ENCODE measurements around the gene SORCS2. TPM values are rescaled to one million over a fixed set of nuclear protein-coding genes. Genes with fewer than 3 reads are reported as not detected.

SORCS2 gene
- total RNA-seq, 3 donors from 2014 or later: 0.66 to 1.3 (median 0.80) TPM

GRCh38 chr4:7472442-7473013 lies 280.2 kb downstream of the SORCS2 start:
- TF ChIP-seq POLR2AphosphoS5 (IDR thresholded peaks at IDR 0.05): no peak
- no peak for TF ChIP-seq CTCF (IDR thresholded peaks at IDR 0.05)
- no peak for TF ChIP-seq POLR2A (IDR thresholded peaks at IDR 0.05)
- no peak overlapping the region for H3K4me3 ChIP-seq
- H3K27me3 ChIP-seq: peaks cover 0 to 3% of the 10 kb centered on the region in 2 donors
- H3K36me3 ChIP-seq: no peaks in the 10 kb centered on the region
- no peaks in the 10 kb centered on the region for H3K9me3 ChIP-seq
- H3K27ac ChIP-seq: no peak overlapping the region
- no peaks in the 10 kb centered on the region for H3K4me1 ChIP-seq
- DNase-seq (ENCODE audit: low spot score in 2 of 2): no peak
- intact Hi-C loops (cut with DNase I; ENCODE audit: low total_unique reads): no loop called here

- Histone ChIP-seq H3K9me3 (no peaks in the 10 kb centered on the region), H3K4me1 (no peaks in the 10 kb centered on the region), H3K27me3 (peaks cover 0 to 3% of the 10 kb centered on the region in 2 donors), H3K27ac (no peak overlapping the region), H3K36me3 (no peaks in the 10 kb centered on the region), H3K4me3 (no peak overlapping the region)
- no peak for TF ChIP-seq POLR2AphosphoS5 (IDR thresholded peaks at IDR 0.05)
- intact Hi-C loops (cut with DNase I; ENCODE audit: low total_unique reads): no loop called here
- no peak for DNase-seq (ENCODE audit: low spot score in 2 of 2)
Observed at GRCh38 chr4:7473081-7473480, 280.7 kb downstream of the SORCS2 start.

- H3K27ac ChIP-seq: no peak overlapping the region
- no peak overlapping the region for H3K4me3 ChIP-seq
- no peaks in the 10 kb centered on the region for H3K4me1 ChIP-seq
- intact Hi-C loops (cut with DNase I; ENCODE audit: low total_unique reads): no loop called here
- no peaks in the 10 kb centered on the region for H3K9me3 ChIP-seq
- no peaks in the 10 kb centered on the region for H3K36me3 ChIP-seq
- TF ChIP-seq CTCF (IDR thresholded peaks at IDR 0.05): no peak
- no peak for TF ChIP-seq POLR2A (IDR thresholded peaks at IDR 0.05)
- no peak for TF ChIP-seq POLR2AphosphoS5 (IDR thresholded peaks at IDR 0.05)
- H3K27me3 ChIP-seq: peaks cover 0 to 3% of the 10 kb centered on the region in 2 donors
- no peak for DNase-seq (ENCODE audit: low spot score in 2 of 2)
Observed at GRCh38 chr4:7474320-7474719, 282.0 kb downstream of the SORCS2 start.

- DNase-seq (ENCODE audit: low spot score in 2 of 2): no peak
- TF ChIP-seq POLR2AphosphoS5 (IDR thresholded peaks at IDR 0.05) (no peak), CTCF (IDR thresholded peaks at IDR 0.05) (no peak), POLR2A (IDR thresholded peaks at IDR 0.05) (no peak)
- Histone ChIP-seq H3K27me3 (peaks cover 0 to 3% of the 10 kb centered on the region in 2 donors), H3K4me1 (no peaks in the 10 kb centered on the region), H3K27ac (no peak overlapping the region), H3K36me3 (no peaks in the 10 kb centered on the region), H3K9me3 (no peaks in the 10 kb centered on the region), H3K4me3 (no peak overlapping the region)
- intact Hi-C loops (cut with DNase I; ENCODE audit: low total_unique reads): no loop called here
Observed at GRCh38 chr4:7475207-7475606, 282.9 kb downstream of the SORCS2 start.

- Histone ChIP-seq H3K9me3 (no peaks in the 10 kb centered on the region), H3K4me1 (no peaks in the 10 kb centered on the region), H3K36me3 (no peaks in the 10 kb centered on the region), H3K27ac (no peak overlapping the region), H3K27me3 (peaks cover 0 to 3% of the 10 kb centered on the region in 2 donors), H3K4me3 (no peak overlapping the region)
- no peak for DNase-seq (ENCODE audit: low spot score in 2 of 2)
- intact Hi-C loops (cut with DNase I; ENCODE audit: low total_unique reads): no loop called here
- TF ChIP-seq CTCF (IDR thresholded peaks at IDR 0.05) (no peak), POLR2A (IDR thresholded peaks at IDR 0.05) (no peak), POLR2AphosphoS5 (IDR thresholded peaks at IDR 0.05) (no peak)
Observed at GRCh38 chr4:7476820-7477219, 284.5 kb downstream of the SORCS2 start.

- H3K4me3 ChIP-seq: no peak overlapping the region
- TF ChIP-seq CTCF (IDR thresholded peaks at IDR 0.05) (no peak), POLR2A (IDR thresholded peaks at IDR 0.05) (no peak), POLR2AphosphoS5 (IDR thresholded peaks at IDR 0.05) (no peak)
- no peaks in the 10 kb centered on the region for H3K9me3 ChIP-seq
- H3K36me3 ChIP-seq: no peaks in the 10 kb centered on the region
- H3K27me3 ChIP-seq: no peaks in the 10 kb centered on the region
- intact Hi-C loops (cut with DNase I; ENCODE audit: low total_unique reads): no loop called here
- DNase-seq (ENCODE audit: low spot score in 2 of 2): no peak
- no peak overlapping the region for H3K27ac ChIP-seq
- H3K4me1 ChIP-seq: no peaks in the 10 kb centered on the region
Observed at GRCh38 chr4:7477695-7478094, 285.4 kb downstream of the SORCS2 start.

All from breast epithelium (tissue), 4 donors.